IgD-negative memory B cell (primary cell): ENCODE measurements around the gene C22orf42. TPM values are rescaled to one million over a fixed set of nuclear protein-coding genes. Genes with fewer than 3 reads are reported as not detected.
"Not testable (repeated sequence)": the region's sequence is repeated elsewhere in the genome, so short reads cannot be mapped to it uniquely, and the experiment has no call there.

Experiments used
- H3K27ac Mint-ChIP-seq, 3 donors: one replicate each; pipeline ENCODE4 v1.8.0; 2020 to 2022; ENCODE audit warnings: mild to moderate bottlenecking in 3 of 3, mixed read lengths in 3 of 3, moderate library complexity in 1 of 3
- H3K27me3 Mint-ChIP-seq: one replicate; pipeline ENCODE4 v1.8.0; 2021; ENCODE audit warnings: mixed read lengths
- H3K36me3 Mint-ChIP-seq: one replicate; pipeline ENCODE4 v1.8.0; 2020; ENCODE audit warnings: mild to moderate bottlenecking, mixed read lengths
- H3K4me1 Mint-ChIP-seq, 3 donors: one replicate each; pipeline ENCODE4 v1.8.0; 2020 to 2022; ENCODE audit warnings: mixed read lengths in 3 of 3, mild to moderate bottlenecking in 1 of 3
- H3K4me3 Mint-ChIP-seq, 4 donors: one replicate each; pipeline ENCODE4 v1.8.0; 2020 to 2022; ENCODE audit warnings: mild to moderate bottlenecking in 4 of 4, mixed read lengths in 4 of 4, moderate library complexity in 3 of 4
- H3K9me3 Mint-ChIP-seq, 3 donors: one replicate each; pipeline ENCODE4 v1.8.0; 2020 to 2021; ENCODE audit warnings: mixed read lengths in 3 of 3, mild to moderate bottlenecking in 1 of 3
- polyA plus RNA-seq: library from polyadenylated mRNA; unstranded; fragments of 300-500 nt; fragmentation: Illumina TruSeq; gene quantifications from one replicate; pipeline ENCODE4 v1.2.3, GENCODE V29; 2021

The C22orf42 gene
- polyA plus RNA-seq, 1 donor from 2014 or later, result not detected

- not testable (repeated sequence) for H3K36me3 Mint-ChIP-seq, H3K27me3 Mint-ChIP-seq, H3K9me3 Mint-ChIP-seq, H3K27ac Mint-ChIP-seq, H3K4me3 Mint-ChIP-seq, H3K4me1 Mint-ChIP-seq
These were observed 1.5 kb downstream of the C22orf42 start for GRCh38 chr22:32157632-32158031.

- H3K4me3 Mint-ChIP-seq, H3K27me3 Mint-ChIP-seq, H3K36me3 Mint-ChIP-seq, H3K9me3 Mint-ChIP-seq, H3K4me1 Mint-ChIP-seq, H3K27ac Mint-ChIP-seq: not testable (repeated sequence)
These were observed 4.4 kb downstream of the C22orf42 start for GRCh38 chr22:32154727-32155126.

DNA sequence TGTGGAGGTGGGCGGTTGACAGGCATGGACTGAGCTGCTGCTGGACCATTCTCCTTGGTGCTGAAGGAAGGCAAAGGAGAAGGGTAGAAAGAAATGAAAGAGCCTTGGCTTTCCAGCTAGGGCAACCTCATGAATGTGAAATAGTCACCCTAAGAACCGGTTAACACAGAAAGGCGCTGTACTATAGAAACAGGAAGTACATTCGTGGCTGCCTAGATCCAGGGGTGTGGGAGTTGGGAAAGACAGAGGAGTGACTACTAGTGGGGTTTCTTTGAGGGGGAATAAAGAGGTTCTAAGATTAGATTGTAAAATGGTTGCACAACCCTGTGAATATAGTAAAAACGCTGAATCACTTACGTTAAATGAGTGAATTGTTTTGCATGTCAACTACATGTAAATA is 7.5 kb downstream of the C22orf42 start:
- H3K4me1 Mint-ChIP-seq, result peaks cover 8 to 11% (median 10%) of the 10 kb centered on the region in 3 donors
- H3K27ac Mint-ChIP-seq, H3K36me3 Mint-ChIP-seq, H3K9me3 Mint-ChIP-seq, H3K4me3 Mint-ChIP-seq, H3K27me3 Mint-ChIP-seq: not testable (repeated sequence)

DNA sequence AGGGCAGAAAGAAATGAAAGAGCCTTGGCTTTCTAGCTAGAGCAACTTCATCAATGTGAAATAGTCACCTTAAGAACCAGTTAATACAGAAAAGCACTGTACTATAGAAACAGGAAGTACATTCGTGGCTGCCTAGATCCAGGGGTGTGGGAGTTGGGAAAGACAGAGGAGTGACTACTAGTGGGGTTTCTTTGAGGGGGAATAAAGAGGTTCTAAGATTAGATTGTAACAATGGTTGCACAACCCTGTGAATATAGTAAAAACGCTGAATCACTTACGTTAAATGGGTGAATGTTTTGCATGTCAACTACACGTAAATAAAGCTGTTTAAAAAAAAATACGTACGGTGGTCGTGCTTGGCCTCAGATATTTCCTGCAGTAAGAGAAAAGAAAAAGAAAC is 8.5 kb downstream of the C22orf42 start:
- not testable (repeated sequence) for H3K36me3 Mint-ChIP-seq, H3K27ac Mint-ChIP-seq, H3K9me3 Mint-ChIP-seq, H3K27me3 Mint-ChIP-seq, H3K4me3 Mint-ChIP-seq
- peaks cover 8 to 11% (median 10%) of the 10 kb centered on the region in 3 donors for H3K4me1 Mint-ChIP-seq

- not testable (repeated sequence) for H3K36me3 Mint-ChIP-seq, H3K9me3 Mint-ChIP-seq, H3K27me3 Mint-ChIP-seq
- H3K4me3 Mint-ChIP-seq, result peak overlapping the region in 2 of 4 donors; percentile 24 to 84
- peaks cover 16 to 25% (median 20%) of the 10 kb centered on the region in 3 donors for H3K4me1 Mint-ChIP-seq
- peak overlapping the region in 2 of 3 donors; percentile 5 to 11 for H3K27ac Mint-ChIP-seq
These were observed 10.7 kb downstream of the C22orf42 start for GRCh38 chr22:32148372-32148771.

DNA sequence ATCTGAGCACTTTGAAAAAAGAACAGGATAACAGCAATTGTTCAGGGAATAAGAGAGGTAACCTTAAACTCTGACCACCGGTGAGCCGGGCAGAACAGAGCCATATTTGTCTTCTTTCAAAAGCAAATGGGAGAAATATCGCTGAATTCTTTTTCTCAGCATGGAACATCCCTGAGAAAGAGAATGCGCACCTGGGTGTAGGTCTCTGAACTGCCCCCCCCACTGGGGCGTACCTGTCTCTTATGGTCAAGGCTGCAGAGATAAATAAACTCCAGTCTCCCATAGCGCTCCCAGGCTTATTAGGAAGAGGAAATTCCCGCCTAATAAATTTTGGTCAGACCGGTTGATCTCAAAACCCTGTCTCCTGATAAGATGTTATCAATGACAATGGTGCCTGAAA is 12.0 kb downstream of the C22orf42 start:
- H3K27me3 Mint-ChIP-seq, H3K9me3 Mint-ChIP-seq, H3K27ac Mint-ChIP-seq, H3K36me3 Mint-ChIP-seq: not testable (repeated sequence)
- H3K4me3 Mint-ChIP-seq, result peak overlapping the region in 1 of 4 donors; percentile 34
- H3K4me1 Mint-ChIP-seq, result peaks cover 18 to 28% (median 25%) of the 10 kb centered on the region in 3 donors

GRCh38 chr22:32144496-32145274 is 14.4 kb downstream of the C22orf42 start:
- peak overlapping the region; percentile 57 to 88 (median 88) for H3K27ac Mint-ChIP-seq
- H3K36me3 Mint-ChIP-seq, result peaks cover 3% of the 10 kb centered on the region
- peaks cover 17 to 28% (median 21%) of the 10 kb centered on the region in 3 donors for H3K4me1 Mint-ChIP-seq
- H3K9me3 Mint-ChIP-seq, result peaks cover 0 to 5% (median 3%) of the 10 kb centered on the region in 3 donors
- H3K4me3 Mint-ChIP-seq, result peak overlapping the region in 3 of 4 donors; percentile 44 to 78 (median 63)
- H3K27me3 Mint-ChIP-seq, result no peaks in the 10 kb centered on the region

GRCh38 chr22:32142600-32142999 is 16.5 kb downstream of the C22orf42 start:
- H3K4me3 Mint-ChIP-seq, result no peak overlapping the region

GRCh38 chr22:32140688-32141087 is 18.4 kb downstream of the C22orf42 start:
- not testable (repeated sequence) for H3K27me3 Mint-ChIP-seq, H3K4me3 Mint-ChIP-seq, H3K9me3 Mint-ChIP-seq, H3K36me3 Mint-ChIP-seq
- peaks cover 24 to 26% (median 25%) of the 10 kb centered on the region in 3 donors for H3K4me1 Mint-ChIP-seq
- H3K27ac Mint-ChIP-seq, result peak overlapping the region in 1 of 3 donors; percentile 27

More at GRCh38 chr22:32142600-32142999, 16.5 kb downstream of the C22orf42 start:
- H3K36me3 Mint-ChIP-seq, result no peaks in the 10 kb centered on the region
- H3K4me1 Mint-ChIP-seq, result peaks cover 23 to 24% (median 24%) of the 10 kb centered on the region in 3 donors
- H3K27me3 Mint-ChIP-seq, result no peaks in the 10 kb centered on the region
- H3K27ac Mint-ChIP-seq, result peak overlapping the region in 1 of 3 donors; percentile 46
- H3K9me3 Mint-ChIP-seq, result peaks cover 0 to 3% (median 2%) of the 10 kb centered on the region in 3 donors

DNA sequence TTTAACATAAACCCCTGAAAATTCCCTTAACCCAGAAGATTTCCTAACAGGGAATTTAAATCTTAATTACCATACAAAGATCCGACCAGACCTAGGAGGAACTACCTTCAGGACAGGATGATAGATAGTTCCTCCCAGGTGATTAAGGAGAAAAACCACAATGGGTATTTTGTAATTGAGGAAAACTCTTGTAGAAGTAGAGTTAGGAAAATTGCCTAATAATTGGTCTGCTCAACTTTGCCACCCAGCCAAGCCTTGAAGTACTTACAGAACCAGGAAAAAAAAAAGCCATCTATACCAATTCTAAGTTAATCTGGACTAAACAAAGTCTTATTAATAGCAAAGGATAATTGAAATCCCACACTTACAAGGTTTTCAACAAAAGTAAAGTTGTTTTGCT is 20.5 kb downstream of the C22orf42 start:
- peak overlapping the region in 2 of 3 donors; percentile 49 to 53 for H3K27ac Mint-ChIP-seq
- peaks cover 10 to 18% (median 15%) of the 10 kb centered on the region in 3 donors for H3K4me1 Mint-ChIP-seq
- H3K4me3 Mint-ChIP-seq, result peak overlapping the region in 3 of 4 donors; percentile 90 to 94 (median 94)
- not testable (repeated sequence) for H3K9me3 Mint-ChIP-seq, H3K36me3 Mint-ChIP-seq, H3K27me3 Mint-ChIP-seq

GRCh38 chr22:32137731-32138324 is 21.3 kb downstream of the C22orf42 start:
- not testable (repeated sequence) for H3K9me3 Mint-ChIP-seq, H3K36me3 Mint-ChIP-seq, H3K27me3 Mint-ChIP-seq
- Mint-ChIP-seq H3K4me3 (peak overlapping the region; percentile 68 to 94 (median 92)), H3K27ac (peak overlapping the region; percentile 33 to 92 (median 49)), H3K4me1 (peaks cover 10 to 17% (median 13%) of the 10 kb centered on the region in 3 donors)

GRCh38 chr22:32136881-32137280 is 22.2 kb downstream of the C22orf42 start:
- Mint-ChIP-seq H3K4me3 (peak overlapping the region in 1 of 4 donors; percentile 28), H3K4me1 (peaks cover 7 to 14% (median 10%) of the 10 kb centered on the region in 3 donors)
- H3K36me3 Mint-ChIP-seq, H3K9me3 Mint-ChIP-seq, H3K27me3 Mint-ChIP-seq, H3K27ac Mint-ChIP-seq: not testable (repeated sequence)

- H3K4me3 Mint-ChIP-seq, result peak overlapping the region in 1 of 4 donors; percentile 8
- not testable (repeated sequence) for H3K9me3 Mint-ChIP-seq, H3K27me3 Mint-ChIP-seq, H3K27ac Mint-ChIP-seq, H3K36me3 Mint-ChIP-seq
- H3K4me1 Mint-ChIP-seq, result peaks cover 7 to 12% (median 8%) of the 10 kb centered on the region in 3 donors
These were observed 23.1 kb downstream of the C22orf42 start for GRCh38 chr22:32135958-32136357.

DNA sequence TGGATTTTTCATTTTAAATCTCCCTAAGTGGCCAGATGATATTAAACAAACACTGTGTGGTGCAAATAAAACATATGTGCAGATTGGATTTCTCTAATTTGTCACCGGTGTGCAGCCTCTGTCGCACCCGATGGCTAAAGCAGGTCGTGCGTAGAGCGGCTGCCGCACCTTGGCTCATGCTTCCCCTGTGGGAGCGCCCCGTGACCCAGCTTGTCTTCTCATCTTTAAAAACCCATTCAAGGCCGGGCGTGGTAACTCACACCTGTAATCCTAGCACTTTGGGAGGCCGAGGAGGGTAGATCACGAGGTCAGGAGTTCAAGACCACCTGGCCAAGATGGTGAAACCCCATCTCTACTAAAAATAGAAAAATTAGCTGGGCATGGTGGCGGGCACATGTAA is 24.3 kb downstream of the C22orf42 start:
- H3K4me3 Mint-ChIP-seq, result not testable (repeated sequence)

DNA sequence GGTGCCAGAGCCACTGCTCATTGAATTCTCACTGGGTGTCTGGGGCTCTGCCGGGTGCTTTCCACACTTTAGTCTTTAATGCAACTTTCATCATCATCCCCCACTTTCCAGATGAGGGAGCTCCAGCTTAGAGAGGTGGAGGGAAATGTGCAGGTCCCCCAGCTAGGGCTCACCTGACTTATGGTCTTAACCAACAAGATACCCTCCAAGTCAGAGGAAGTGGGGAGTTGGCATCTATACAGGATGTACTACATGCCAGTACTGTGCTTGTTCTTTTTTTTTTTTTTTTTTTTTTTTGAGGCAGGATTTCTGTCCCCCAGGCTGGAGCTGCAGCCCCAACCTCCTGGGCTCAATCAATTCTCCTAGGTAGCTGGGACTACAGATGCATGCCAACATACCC is 26.3 kb downstream of the C22orf42 start:
- Mint-ChIP-seq H3K4me1 (peaks cover 2 to 6% (median 4%) of the 10 kb centered on the region in 3 donors), H3K27ac (no peak overlapping the region), H3K27me3 (peaks cover 8% of the 10 kb centered on the region), H3K4me3 (no peak overlapping the region), H3K36me3 (no peaks in the 10 kb centered on the region), H3K9me3 (no peaks in the 10 kb centered on the region)

More for the DNA sequence above, 24.3 kb downstream of the C22orf42 start:
- H3K9me3 Mint-ChIP-seq, H3K36me3 Mint-ChIP-seq, H3K27ac Mint-ChIP-seq, H3K27me3 Mint-ChIP-seq: not testable (repeated sequence)
- peaks cover 7 to 12% (median 8%) of the 10 kb centered on the region in 3 donors for H3K4me1 Mint-ChIP-seq
